Liver (tissue), 9 donors: ENCODE data around the gene FUS. TPM values are rescaled to one million over a fixed set of nuclear protein-coding genes. Genes with fewer than 3 reads are reported as not detected.

Source experiments
- DNase-seq: peaks from one replicate; pipeline ENCODE4 v3.0.0-alpha.2; 2017; ENCODE audit warnings: low spot score
- H3K27ac ChIP-seq, 2 donors: one replicate each; pipeline ENCODE4 v1.7.0; 2013; ENCODE audit warnings: inconsistent platforms in 2 of 2, low read length in 2 of 2, control low read depth in 1 of 2, low read depth in 1 of 2, mild to moderate bottlenecking in 1 of 2
- H3K27me3 ChIP-seq, 4 donors: one replicate each; pipeline versions ENCODE4 v1.6.1 to v1.7.0; 2013; ENCODE audit warnings: low read length in 3 of 4, inconsistent platforms in 1 of 4, mild to moderate bottlenecking in 1 of 4, moderate library complexity in 1 of 4; ENCODE audit not compliant: control insufficient read depth in 4 of 4, insufficient read depth in 4 of 4
- H3K36me3 ChIP-seq, 4 donors: one replicate each; pipeline versions ENCODE4 v1.6.1 to v1.7.0; 2013; ENCODE audit warnings: low read length in 3 of 4, mild to moderate bottlenecking in 3 of 4, low read depth in 1 of 4, moderate library complexity in 1 of 4; ENCODE audit not compliant: control insufficient read depth in 4 of 4, insufficient read depth in 3 of 4
- H3K4me1 ChIP-seq, 4 donors: one replicate each; pipeline versions ENCODE4 v1.6.1 to v1.7.0; 2013; ENCODE audit warnings: low read length in 3 of 4, mild to moderate bottlenecking in 3 of 4, moderate library complexity in 1 of 4; ENCODE audit not compliant: control insufficient read depth in 4 of 4, insufficient read depth in 4 of 4
- H3K4me3 ChIP-seq, 3 donors: one replicate each; pipeline versions ENCODE4 v1.6.1 to v1.7.0; 2013; ENCODE audit warnings: low read length in 3 of 3, control low read depth in 1 of 3, low read depth in 1 of 3, mild to moderate bottlenecking in 1 of 3
- H3K9ac ChIP-seq, 2 donors: one replicate each; pipeline ENCODE4 v1.7.0; 2013; ENCODE audit warnings: low read length in 2 of 2, mild to moderate bottlenecking in 2 of 2, moderate library complexity in 2 of 2, control low read depth in 1 of 2, low read depth in 1 of 2
- H3K9me3 ChIP-seq, 4 donors: one replicate each; pipeline versions ENCODE4 v1.6.1 to v1.7.0; 2013; ENCODE audit warnings: low read length in 3 of 4; ENCODE audit not compliant: control insufficient read depth in 4 of 4
- ATF3 ChIP-seq: IDR thresholded peaks from 2 replicates; pipeline ENCODE4 v1.6.1; 2016; ENCODE audit warnings: antibody characterized with exemption
- CTCF ChIP-seq: fragments of 150-350 bp; IDR thresholded peaks from 2 replicates; pipeline ENCODE4 v1.5.1; 2017; ENCODE audit warnings: improper control_type of control experiment, low read depth, low read length; ENCODE audit not compliant: missing input control
- EGR1 ChIP-seq, 2 donors: IDR thresholded peaks; 2 replicates each; pipeline ENCODE4 v1.6.1; 2016 to 2018; ENCODE audit warnings: antibody characterized with exemption in 2 of 2, low read depth in 2 of 2
- FOXA1 ChIP-seq: IDR thresholded peaks from 2 replicates; pipeline ENCODE4 v1.6.1; 2016; ENCODE audit warnings: antibody characterized with exemption
- FOXA2 ChIP-seq: IDR thresholded peaks from 2 replicates; pipeline ENCODE4 v1.6.1; 2016; ENCODE audit warnings: antibody characterized with exemption
- GABPA ChIP-seq, 2 donors: IDR thresholded peaks in 1 of 2; conservative IDR thresholded peaks in 1 of 2; 2 replicates each; pipeline ENCODE4 v1.6.1; 2016; ENCODE audit warnings: antibody characterized with exemption in 2 of 2, mild to moderate bottlenecking in 1 of 2, moderate library complexity in 1 of 2
- HNF4A ChIP-seq, 2 donors: conservative IDR thresholded peaks; 2 replicates each; pipeline ENCODE4 v1.6.1; 2016; ENCODE audit warnings: antibody characterized with exemption in 2 of 2, mild to moderate bottlenecking in 2 of 2
- HNF4G ChIP-seq: IDR thresholded peaks from 2 replicates; pipeline ENCODE4 v1.6.1; 2016; ENCODE audit warnings: antibody characterized with exemption
- JUND ChIP-seq, 2 donors: IDR thresholded peaks; 2 replicates each; pipeline ENCODE4 v1.6.1; 2016; ENCODE audit warnings: antibody characterized with exemption in 2 of 2
- MAX ChIP-seq: IDR thresholded peaks from 2 replicates; pipeline ENCODE4 v1.6.1; 2016; ENCODE audit warnings: antibody characterized with exemption
- NR2F2 ChIP-seq: IDR thresholded peaks from 2 replicates; pipeline ENCODE4 v1.6.1; 2016; ENCODE audit warnings: antibody characterized with exemption
- RAD21 ChIP-seq, 2 donors: IDR thresholded peaks; 2 replicates each; pipeline ENCODE4 v1.6.1; 2016; ENCODE audit warnings: antibody characterized with exemption in 2 of 2, mild to moderate bottlenecking in 2 of 2
- REST ChIP-seq: IDR thresholded peaks from 2 replicates; pipeline ENCODE4 v1.6.1; 2016; ENCODE audit warnings: antibody characterized with exemption, mild to moderate bottlenecking
- RXRA ChIP-seq, 2 donors: IDR thresholded peaks; 2 replicates each; pipeline ENCODE4 v1.6.1; 2017 to 2018; ENCODE audit warnings: antibody characterized with exemption in 2 of 2, mild to moderate bottlenecking in 1 of 2
- TAF1 ChIP-seq: conservative IDR thresholded peaks from 2 replicates; pipeline ENCODE4 v1.6.1; 2016; ENCODE audit warnings: antibody characterized with exemption, mild to moderate bottlenecking
- WGBS: extraction: QIAGEN DNeasy Blood & Tissue Kit; methylation state at CpG from one replicate; pipeline ENCODE4 v1.1.7; 2013; 5-methylcytosine and 5-hydroxymethylcytosine counted together
- polyA plus RNA-seq, 2 donors: library from polyadenylated mRNA; stranded (reverse) in 1 of 2; unstranded in 1 of 2; fragments of 200-250 nt in 1 of 2; fragments of >200 nt in 1 of 2; fragmentation: Nextera tagmentation in 1 of 2; extraction: Ambion mirVana in 1 of 2; gene quantifications; one replicate each; pipeline versions ENCODE4 v1.2.1 to v1.2.3, GENCODE V29; 2013 to 2015
- total RNA-seq, 2 donors: library from RNA; depleted of rRNA; stranded (reverse); fragments of >200 nt; gene quantifications; one replicate each; pipeline ENCODE4 v1.2.3, GENCODE V29; 2014
- donor health status: healthy.
- donor health status: healthy.
- donor health status: healthy.
- donor health status: healthy.
- donor health status: healthy.

Gene FUS
- total and polyA plus RNA-seq, 4 donors = 7.5 to 51.5 (median 39.3) TPM

- Histone ChIP-seq H3K4me1 (peaks cover 7 to 36% (median 27%) of the 10 kb centered on the region in 4 donors), H3K36me3 (peaks cover 11 to 57% (median 53%) of the 10 kb centered on the region in 4 donors), H3K9me3 (no peaks in the 10 kb centered on the region), H3K27me3 (no peaks in the 10 kb centered on the region), H3K4me3 (no peak overlapping the region), H3K27ac (no peak overlapping the region), H3K9ac (no peak overlapping the region)
- DNase-seq = no peak
- TF ChIP-seq HNF4G (no peak), JUND (IDR thresholded peaks at IDR 0.05) (no peak)
- WGBS = 90% methylated on average over 10 of the region's 10 CpGs
Observed at GRCh38 chr16:31183432-31184428, 3.8 kb downstream of the FUS start.

GRCh38 chr16:31184888-31185287 lies 4.9 kb downstream of the FUS start:
- peaks cover 7 to 28% (median 20%) of the 10 kb centered on the region in 4 donors for H3K4me1 ChIP-seq
- peaks cover 16 to 68% (median 65%) of the 10 kb centered on the region in 4 donors for H3K36me3 ChIP-seq
- H3K27ac ChIP-seq = no peak overlapping the region
- H3K4me3 ChIP-seq = no peak overlapping the region
- no peak for DNase-seq
- TF ChIP-seq MAX (no peak), RXRA (IDR thresholded peaks at IDR 0.05) (no peak), RAD21 (IDR thresholded peaks at IDR 0.05) (no peak)
- H3K9me3 ChIP-seq = no peaks in the 10 kb centered on the region
- no peak overlapping the region for H3K9ac ChIP-seq
- H3K27me3 ChIP-seq = no peaks in the 10 kb centered on the region
- 94% methylated on average over 14 of the region's 14 CpGs for WGBS

- 63% methylated on average over 5 of the region's 5 CpGs for WGBS
- no peak for TF ChIP-seq FOXA1
- no peak for TF ChIP-seq FOXA2
- TF ChIP-seq EGR1 (IDR thresholded peaks at IDR 0.05; ENCODE audit: low read depth in 2 of 2) = no peak
- TF ChIP-seq RAD21 (IDR thresholded peaks at IDR 0.05) = no peak
- TF ChIP-seq REST = no peak
- no peak for TF ChIP-seq RXRA (IDR thresholded peaks at IDR 0.05)
- no peak for TF ChIP-seq HNF4A (conservative IDR thresholded peaks at IDR 0.05)
- no peak for TF ChIP-seq ATF3
- TF ChIP-seq NR2F2 = no peak
- TF ChIP-seq TAF1 = no peak
- no peak for TF ChIP-seq GABPA (IDR thresholded peaks at IDR 0.05 in 1 of 2, conservative IDR thresholded peaks at IDR 0.05 in 1 of 2)
- TF ChIP-seq CTCF = no peak
- Histone ChIP-seq H3K9me3 (no peaks in the 10 kb centered on the region), H3K27me3 (no peaks in the 10 kb centered on the region), H3K27ac (no peak overlapping the region), H3K4me1 (peaks cover 7 to 28% (median 20%) of the 10 kb centered on the region in 4 donors), H3K9ac (no peak overlapping the region), H3K36me3 (peaks cover 17 to 72% (median 70%) of the 10 kb centered on the region in 4 donors), H3K4me3 (no peak overlapping the region)
- DNase-seq = no peak
Observed at GRCh38 chr16:31185339-31185738, 5.4 kb downstream of the FUS start.
